NCI-H2171 (cell line): ENCODE data around the gene AFAP1L2.

ENCODE experiments used
- DNase-seq: peaks from one replicate; lab custom pipeline; 2025; lab: John Stamatoyannopoulos, UW

The AFAP1L2 gene

GRCh38 chr10:114291076-114291475 lies 113.2 kb downstream of the AFAP1L2 start:
- no peak for DNase-seq

- no peak for DNase-seq
Observed at GRCh38 chr10:114290038-114290437, 114.3 kb downstream of the AFAP1L2 start.

- DNase-seq = no peak
Observed at GRCh38 chr10:114289096-114289436, 115.2 kb downstream of the AFAP1L2 start.

- DNase-seq = no peak
Observed at GRCh38 chr10:114288424-114289095, 115.7 kb downstream of the AFAP1L2 start.

- no peak for DNase-seq
Observed at GRCh38 chr10:114286921-114287320, 117.4 kb downstream of the AFAP1L2 start.

GRCh38 chr10:114285961-114286441 lies 118.3 kb downstream of the AFAP1L2 start:
- DNase-seq = no peak

GRCh38 chr10:114284346-114285071 lies 119.8 kb downstream of the AFAP1L2 start:
- DNase-seq = no peak

- DNase-seq = no peak
Observed at GRCh38 chr10:114283535-114284234, 120.6 kb downstream of the AFAP1L2 start.

GRCh38 chr10:114283091-114283490 lies 121.2 kb downstream of the AFAP1L2 start:
- no peak for DNase-seq

GRCh38 chr10:114282526-114282925 lies 121.8 kb downstream of the AFAP1L2 start:
- DNase-seq = no peak

- no peak for DNase-seq
Observed at GRCh38 chr10:114281461-114281860, 122.8 kb downstream of the AFAP1L2 start.

GRCh38 chr10:114281006-114281405 lies 123.3 kb downstream of the AFAP1L2 start:
- no peak for DNase-seq

GRCh38 chr10:114279901-114280644 lies 124.2 kb downstream of the AFAP1L2 start:
- no peak for DNase-seq

GRCh38 chr10:114279289-114279688 lies 125.0 kb downstream of the AFAP1L2 start:
- DNase-seq = no peak

- no peak for DNase-seq
Observed at GRCh38 chr10:114278884-114279191, 125.5 kb downstream of the AFAP1L2 start.

GRCh38 chr10:114278140-114278883 lies 126.0 kb downstream of the AFAP1L2 start:
- no peak for DNase-seq

- no peak for DNase-seq
Observed at GRCh38 chr10:114276671-114277070, 127.6 kb downstream of the AFAP1L2 start.

- DNase-seq = no peak
Observed at GRCh38 chr10:114276066-114276465, 128.2 kb downstream of the AFAP1L2 start.

GRCh38 chr10:114274616-114275453 lies 129.5 kb downstream of the AFAP1L2 start:
- DNase-seq = no peak

GRCh38 chr10:114273910-114274309 lies 130.4 kb downstream of the AFAP1L2 start:
- DNase-seq = no peak

GRCh38 chr10:114272696-114273095 lies 131.6 kb downstream of the AFAP1L2 start:
- DNase-seq = no peak
